Activated CD4-positive, alpha-beta T cell treated with anti-CD3 and anti-CD28 coated beads, Interleukin-2, amount 50 U/mL, for 24 hours (primary cell): ENCODE results near the gene PAM.
"Not testable (repeated sequence)": the region's sequence is repeated elsewhere in the genome, so short reads cannot be mapped to it uniquely, and the experiment has no call there.

ENCODE experiments used
- DNase-seq, 2 donors: peaks; one replicate each; pipeline ENCODE4 v3.0.0-alpha.2; 2020; ENCODE audit warnings: low read depth in 1 of 2, low spot score in 1 of 2

Gene PAM

DNA sequence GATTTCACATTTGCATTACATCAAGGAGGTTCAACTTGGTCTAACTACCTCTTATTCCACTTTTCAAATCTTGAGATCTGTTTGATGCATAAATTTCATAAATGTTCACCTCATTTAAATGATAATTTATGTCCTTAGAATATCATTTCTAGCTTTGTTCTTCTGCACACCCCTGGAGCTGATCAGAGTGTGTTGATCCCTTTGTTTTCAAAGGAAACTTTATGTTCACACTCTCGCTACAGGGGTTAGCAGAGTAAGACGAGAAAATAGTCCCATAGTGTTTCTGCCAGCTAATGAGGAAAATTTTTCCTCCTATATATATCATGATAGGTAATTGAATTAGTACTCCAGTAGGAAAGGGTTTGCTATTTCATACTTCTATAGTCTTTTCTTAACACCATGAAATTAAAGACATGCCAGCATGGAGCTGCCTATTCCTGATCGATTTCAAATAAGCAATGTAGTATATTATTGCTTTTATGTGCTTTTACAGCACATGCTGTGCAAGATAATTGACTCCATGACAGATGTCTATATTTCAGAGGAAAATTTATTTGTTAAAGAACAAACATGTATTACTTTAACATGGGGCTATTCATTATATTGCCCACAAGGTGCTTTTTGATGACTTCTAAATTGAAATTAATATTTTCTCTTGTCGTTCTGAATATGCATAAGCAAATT lies 4.8 kb upstream of the PAM start:
- no peak for DNase-seq

DNA sequence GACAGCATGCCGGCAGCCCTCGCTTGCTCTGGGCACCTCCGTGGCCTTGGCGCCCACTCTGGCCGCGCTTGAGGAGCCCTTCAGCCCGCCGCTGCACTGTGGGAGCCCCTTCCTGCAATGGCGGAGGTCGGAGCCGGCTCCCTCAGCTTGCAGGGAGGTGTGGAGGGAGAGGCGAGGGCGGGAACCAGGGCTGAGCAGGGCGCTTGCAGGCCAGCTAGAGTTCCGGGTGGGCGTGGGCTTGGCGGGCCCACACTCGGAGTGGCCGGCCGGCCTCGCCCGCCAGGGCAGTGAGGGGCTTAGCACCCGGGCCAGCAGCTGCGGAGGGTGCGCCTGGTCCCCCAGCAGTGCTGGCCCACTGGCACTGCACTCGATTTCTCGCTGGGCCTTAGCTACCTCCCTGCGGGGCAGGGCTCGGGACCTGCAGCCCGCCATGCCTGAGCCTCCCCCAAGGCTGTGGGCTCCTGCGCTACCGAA lies 3.2 kb upstream of the PAM start:
- DNase-seq, result not testable (repeated sequence)

DNA sequence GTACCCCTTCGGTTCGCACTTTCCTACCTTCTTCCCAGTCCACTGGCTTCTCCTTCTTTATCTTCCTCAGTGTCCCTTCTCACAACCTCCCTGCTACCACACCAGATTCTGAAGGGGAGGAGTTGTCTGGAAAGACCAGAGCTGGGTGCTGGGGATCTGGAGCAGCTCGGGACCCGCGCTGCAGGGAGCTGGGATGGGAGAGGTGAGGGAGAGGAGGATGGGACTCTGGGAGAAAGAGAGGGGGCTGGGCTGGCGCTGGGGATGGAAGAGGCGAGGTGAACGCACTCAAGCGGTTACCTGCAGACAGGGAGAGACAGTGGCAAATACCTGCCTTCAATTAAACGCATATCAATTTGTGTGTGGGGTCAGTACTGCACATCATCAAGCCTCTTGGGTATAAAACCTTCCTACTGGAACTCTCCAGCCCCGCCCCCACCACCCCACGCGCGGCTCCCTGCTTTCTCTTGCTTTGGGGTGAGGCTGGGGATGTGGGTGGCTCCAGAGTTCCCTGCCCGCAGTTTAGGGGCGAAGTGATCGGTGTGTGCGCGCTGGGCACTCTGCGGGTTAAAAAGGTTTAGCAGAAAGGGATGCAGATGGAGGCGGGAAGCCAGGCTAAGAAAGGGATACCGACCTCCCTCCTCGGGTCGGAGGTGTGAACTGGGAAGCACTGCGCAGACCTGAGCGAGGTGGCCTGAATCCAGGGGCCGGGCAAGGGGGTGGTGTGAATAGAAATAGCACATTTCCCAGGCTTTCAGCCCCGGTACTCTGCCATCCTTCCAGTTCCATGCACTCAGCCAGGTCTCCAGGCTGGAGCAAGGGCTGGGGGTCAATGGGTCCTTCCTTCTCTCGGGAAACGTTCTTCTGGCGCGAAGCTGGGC lies 977 bp upstream of the PAM start:
- no peak for DNase-seq

- peak; percentile 37 to 78 for DNase-seq
Observed at GRCh38 chr5:102755686-102756371, 724 bp downstream of the PAM start.

GRCh38 chr5:102758576-102758975 lies 3.5 kb downstream of the PAM start:
- DNase-seq, result no peak

GRCh38 chr5:102759289-102759688 lies 4.2 kb downstream of the PAM start:
- DNase-seq, result no peak

DNA sequence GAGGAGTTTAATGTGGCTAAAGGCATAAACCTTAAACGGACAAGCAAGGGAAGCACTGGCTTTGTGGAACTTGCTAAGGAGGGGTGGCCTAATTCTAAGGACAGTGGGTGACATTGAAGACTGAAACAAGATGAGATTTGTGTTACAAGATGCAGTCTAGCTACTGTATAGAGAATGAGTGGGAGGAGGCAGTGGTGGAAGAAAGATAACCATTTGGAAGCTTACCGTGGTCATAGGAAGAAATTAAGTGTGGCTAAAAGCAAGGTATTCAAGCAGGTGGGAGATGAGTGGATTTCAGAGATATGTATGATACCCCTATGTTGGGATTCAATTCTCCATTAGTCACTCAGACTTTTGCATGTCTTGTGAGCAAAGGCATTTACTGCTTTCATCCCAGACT lies 4.6 kb downstream of the PAM start:
- no peak for DNase-seq

- no peak for DNase-seq
Observed at GRCh38 chr5:102760815-102761214, 5.7 kb downstream of the PAM start.

DNA sequence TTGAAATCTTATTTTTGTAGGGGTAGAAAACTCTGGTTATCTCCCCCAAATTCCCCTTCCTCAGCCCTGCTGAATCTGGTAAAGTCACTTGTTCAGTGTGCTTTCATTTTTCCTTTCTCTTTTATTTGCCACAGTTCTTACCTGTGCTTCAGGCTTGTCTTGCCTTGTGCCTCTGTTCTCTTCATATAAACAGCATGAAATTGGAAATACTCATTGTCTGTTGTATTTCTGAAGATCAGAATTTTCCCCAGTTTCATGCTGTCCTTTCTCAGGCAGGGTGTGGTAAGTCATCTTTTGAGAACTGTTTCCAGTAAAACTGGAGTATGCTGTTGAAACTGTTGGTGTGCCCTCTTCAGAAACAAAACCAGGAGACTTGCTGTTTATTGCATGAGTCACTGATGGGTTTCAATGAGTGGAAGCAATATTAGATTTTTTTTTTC lies 7.0 kb downstream of the PAM start:
- DNase-seq, result peak in 1 of 2 donors; percentile 36

DNA sequence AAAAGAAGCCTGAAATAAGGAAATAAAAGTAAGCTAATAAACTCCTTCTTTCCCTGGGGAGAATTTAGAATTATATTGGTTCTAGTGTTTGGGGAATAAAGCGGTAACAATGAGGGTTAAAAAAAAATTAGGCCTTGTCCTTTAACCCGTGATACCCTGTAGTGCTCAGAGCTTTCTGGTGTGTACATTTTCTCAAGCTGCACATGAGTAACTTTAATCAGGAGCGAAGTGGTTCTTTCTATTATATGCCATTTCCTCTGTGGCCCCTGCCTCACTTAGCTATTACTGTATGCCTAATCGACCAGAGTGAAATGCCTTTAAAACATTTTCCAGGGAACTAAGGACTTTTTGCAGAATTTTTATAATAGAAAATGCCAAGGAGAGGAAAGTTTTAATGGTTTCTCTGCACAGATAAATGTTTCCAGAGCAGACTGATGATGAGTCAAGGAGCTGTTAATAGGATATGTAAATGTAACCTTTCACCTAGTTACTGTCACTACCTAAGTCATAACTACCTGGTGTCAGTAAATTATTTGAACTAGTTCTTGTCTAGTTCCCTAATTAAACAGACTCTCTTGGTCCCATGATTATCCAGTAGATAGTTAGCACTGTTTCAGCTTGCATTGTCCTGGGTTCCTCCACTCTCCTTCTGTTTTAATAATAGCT lies 7.6 kb downstream of the PAM start:
- no peak for DNase-seq

GRCh38 chr5:102763734-102764133 lies 8.6 kb downstream of the PAM start:
- DNase-seq, result no peak

DNA sequence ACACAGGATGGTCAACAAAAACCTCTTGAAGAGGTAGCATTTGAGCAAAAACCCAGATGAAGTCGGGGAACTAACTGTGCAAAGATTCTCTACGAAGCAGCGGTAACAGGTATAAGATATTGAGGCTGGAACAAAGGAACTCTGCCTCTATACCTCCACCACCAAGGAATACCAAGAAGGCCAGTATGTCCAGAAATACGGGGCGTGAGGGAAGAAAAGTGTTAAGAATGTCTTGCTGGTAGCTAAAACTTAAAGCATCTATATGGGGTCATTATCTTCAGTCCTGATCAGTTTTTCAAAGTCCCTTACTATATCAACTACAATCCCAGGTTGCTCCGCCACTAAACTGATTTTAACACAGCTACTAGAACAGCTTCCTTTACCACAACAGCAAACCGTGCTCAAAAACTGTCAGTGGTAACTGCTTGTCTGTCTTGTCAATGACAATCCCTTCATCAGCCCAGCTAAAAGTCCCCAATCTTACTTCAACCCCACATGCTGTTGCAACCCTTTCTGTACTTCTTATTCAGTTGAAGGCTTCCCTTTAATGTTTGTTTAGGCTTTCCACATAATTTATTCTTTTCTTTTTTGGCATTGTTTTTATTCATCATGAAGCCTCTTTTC lies 9.4 kb downstream of the PAM start:
- no peak for DNase-seq

DNA sequence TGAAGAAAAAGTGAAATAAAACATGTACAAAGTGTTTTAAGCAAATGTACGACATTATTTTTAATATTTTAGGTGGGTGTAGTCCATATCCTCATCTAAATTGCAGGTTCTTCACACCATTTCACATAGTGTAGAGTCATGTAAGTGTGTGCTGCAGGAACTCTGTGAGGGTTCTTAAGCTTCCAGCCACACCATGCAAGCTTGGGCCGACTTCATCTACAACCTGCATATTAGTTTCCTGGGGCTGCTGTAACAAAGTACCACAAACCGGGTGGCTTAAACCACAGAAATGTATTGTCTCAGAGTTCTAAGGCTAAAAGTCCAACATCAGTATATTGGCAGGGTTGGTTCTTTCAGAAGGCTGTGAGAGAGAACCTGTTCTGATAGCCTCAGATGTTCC lies 10.2 kb downstream of the PAM start:
- no peak for DNase-seq

GRCh38 chr5:102766295-102767090 lies 11.4 kb downstream of the PAM start:
- no peak for DNase-seq

DNA sequence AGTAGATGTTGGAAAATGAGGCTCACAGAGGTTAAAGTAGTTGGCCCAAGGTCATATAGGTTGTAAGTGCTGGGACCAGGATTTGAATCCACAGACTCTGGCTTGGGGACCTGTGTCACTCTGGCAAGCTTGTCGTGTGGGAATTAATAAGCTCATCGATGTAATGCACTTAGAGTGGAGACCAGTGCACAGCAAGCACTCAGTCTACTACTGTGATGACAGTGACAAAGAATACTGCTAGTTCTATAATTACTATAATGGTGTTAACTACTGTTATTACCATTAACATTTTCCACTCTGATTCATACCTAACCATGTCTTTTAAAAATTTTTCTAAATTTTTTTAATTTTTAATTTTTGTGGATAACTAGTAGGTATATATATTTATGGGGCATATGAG lies 12.8 kb downstream of the PAM start:
- no peak for DNase-seq

DNA sequence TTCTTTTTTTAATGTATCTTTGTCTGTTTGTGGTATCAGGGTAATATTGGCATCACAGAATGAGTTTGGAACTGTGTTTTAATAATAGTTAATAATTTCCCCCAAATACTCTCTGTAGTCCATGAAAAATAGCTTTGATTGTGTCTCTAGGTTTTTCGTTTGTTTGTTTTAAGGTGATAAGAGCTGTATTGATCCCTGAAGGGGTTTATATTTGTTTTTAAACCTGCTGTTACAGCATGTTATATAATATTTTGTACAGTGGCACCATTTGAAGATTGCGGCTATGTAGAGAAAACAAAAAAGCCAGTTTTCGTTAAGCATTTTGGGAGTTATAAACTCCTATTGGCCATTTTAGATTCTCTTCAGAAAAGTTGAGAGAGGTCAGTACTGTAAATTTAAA lies 15.7 kb downstream of the PAM start:
- DNase-seq, result no peak

DNA sequence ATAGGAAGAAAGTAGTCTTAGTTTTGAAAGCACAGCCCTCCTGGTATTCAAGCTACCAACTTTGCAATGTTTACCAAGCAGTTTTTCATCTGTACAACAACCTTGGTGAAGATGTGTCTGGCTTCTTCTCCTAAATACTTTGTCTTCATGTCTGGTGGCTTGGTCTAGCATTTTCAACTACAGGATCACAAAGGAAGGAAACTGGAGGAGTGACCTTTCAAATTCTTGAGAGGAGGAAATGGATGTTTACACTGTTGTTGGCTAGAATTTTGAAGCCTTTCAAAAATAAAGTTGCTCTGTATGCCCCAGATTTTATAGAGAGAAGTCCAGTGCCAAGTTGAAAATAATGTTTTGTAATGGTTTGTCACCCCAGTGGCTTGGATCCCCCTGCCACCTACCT lies 16.3 kb downstream of the PAM start:
- no peak for DNase-seq

DNA sequence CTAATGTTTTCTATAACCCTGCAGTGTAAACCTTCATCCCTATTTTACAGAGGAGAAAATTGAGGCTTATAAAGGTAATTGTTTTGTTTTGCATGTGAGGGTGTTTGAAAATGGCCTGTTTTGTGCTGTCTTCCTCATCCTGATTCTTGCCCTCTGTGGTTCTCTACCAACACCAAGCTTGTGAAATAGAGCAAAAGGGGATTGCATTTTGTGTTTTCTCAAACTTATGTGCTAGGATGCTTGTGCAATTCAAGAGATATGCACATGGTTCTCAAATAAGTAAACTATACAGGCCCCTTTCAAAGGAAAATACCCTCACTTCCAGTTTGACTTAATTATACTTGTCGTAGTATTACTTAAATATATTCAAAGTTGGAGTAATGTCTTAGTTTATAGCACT lies 17.2 kb downstream of the PAM start:
- DNase-seq, result no peak

GRCh38 chr5:102773133-102773532 lies 18.0 kb downstream of the PAM start:
- no peak for DNase-seq

DNA sequence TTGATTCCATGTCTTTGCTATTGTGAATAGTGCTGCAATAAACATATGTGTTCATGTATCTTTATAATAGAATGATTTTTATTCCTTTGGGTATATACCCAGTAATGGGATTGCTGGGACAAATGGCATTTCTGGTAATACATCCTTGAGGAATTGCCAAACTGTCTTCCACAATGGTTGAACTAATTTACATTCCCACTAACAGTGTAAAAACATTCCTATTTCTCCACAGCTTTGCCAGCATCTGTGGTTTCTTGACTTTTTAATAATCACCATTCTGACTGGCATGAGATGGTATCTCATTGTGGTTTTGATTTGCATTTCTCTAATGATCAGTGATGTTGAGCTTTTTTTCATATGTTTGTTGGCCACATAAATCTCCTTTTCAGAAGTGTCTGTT lies 20.7 kb downstream of the PAM start:
- not testable (repeated sequence) for DNase-seq
